NCI-H1417 treated with DMSO at 0.1 percent for 48 hours (cell line): ENCODE data around the gene ETFRF1.

ENCODE experiments used
- DNase-seq: peaks from one replicate; lab custom pipeline; 2025; lab: John Stamatoyannopoulos, UW

ETFRF1 gene

DNA sequence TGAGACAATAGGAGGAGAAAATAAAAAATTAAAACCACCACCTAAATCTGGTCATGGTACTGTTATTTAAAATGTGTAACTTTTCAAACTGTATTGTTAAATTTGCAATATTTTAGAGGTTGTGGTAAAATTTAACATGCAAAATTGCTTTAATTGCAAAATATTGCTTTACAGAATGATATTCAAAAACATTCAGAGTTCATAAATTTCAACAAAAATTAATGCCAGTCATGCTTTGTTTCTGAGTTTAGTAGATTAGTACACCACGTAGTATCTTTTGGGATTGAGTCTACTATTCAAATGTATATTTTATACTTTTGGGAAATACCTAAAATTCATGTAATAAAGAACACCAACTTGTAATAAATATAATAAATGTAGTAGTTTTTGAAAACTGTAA lies 18.3 kb downstream of the ETFRF1 start:
- DNase-seq = no peak

DNA sequence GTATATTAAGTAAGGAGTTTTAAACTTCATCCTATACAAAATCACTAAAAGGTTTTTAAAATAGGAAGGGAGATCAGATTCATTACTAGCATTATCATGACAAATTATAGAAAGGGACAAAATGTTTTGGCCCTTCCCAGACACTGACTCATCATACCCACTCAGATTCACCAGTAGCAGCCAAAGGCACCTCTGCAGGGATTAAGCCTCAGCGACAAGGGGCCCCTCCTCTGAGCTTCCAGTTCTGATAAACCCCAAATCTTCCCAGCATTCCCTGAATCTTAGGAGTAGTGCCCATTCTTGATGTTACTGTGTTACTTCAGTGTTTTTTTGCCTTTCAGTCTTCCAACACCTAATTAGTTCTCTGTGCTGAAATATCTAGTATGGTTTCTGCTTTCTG lies 41.2 kb downstream of the ETFRF1 start:
- no peak for DNase-seq

- no peak for DNase-seq
Observed at GRCh38 chr12:25236626-25237025, 41.6 kb downstream of the ETFRF1 start.

- peak; percentile 30 for DNase-seq
Observed at GRCh38 chr12:25241167-25242020, 46.4 kb downstream of the ETFRF1 start.

- DNase-seq = no peak
Observed at GRCh38 chr12:25242981-25243679, 48.1 kb downstream of the ETFRF1 start.

GRCh38 chr12:25243680-25243990 lies 48.6 kb downstream of the ETFRF1 start:
- DNase-seq = no peak

DNA sequence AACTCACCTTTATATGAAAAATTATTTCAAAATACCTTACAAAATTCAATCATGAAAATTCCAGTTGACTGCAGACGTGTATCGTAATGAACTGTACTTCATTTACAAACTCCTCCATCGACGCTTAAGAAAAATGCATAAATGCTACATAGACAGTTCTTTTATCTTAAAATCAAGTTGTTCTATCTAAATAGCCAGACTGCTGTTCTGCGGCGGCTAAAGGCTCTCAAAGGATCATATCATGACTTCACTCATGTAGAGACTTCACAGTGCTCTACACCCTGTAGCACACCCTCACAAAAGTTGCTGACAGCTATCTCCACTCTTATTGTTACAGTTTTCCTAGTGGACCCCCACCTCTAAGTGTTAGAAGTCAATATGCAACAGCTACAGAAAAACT lies 50.5 kb downstream of the ETFRF1 start:
- no peak for DNase-seq

DNA sequence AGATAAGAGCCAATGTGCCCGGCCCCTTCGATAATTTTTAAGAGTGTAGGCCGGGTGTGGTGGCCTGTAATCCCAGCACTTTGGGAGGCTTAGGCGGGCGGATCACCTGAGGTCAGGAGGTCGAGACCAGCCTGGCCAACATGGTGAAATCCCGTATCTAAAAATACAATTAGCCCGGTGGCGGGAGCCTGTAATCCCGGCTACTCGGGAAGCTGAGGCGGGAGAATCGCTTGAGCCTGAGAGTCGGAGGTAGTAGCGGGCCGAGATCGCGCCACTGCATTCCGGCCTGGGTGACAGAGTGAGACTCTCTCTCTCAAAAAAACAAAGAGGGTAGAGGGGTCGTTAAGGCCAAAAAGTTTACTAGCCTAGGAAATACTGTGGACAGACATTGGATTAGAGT lies 53.1 kb downstream of the ETFRF1 start:
- no peak for DNase-seq

- no peak for DNase-seq
Observed at GRCh38 chr12:25248732-25249131, 53.7 kb downstream of the ETFRF1 start.

GRCh38 chr12:25249931-25250738 lies 55.1 kb downstream of the ETFRF1 start:
- DNase-seq = no peak

- DNase-seq = peak; percentile 83
Observed at GRCh38 chr12:25250744-25251730, 56.0 kb downstream of the ETFRF1 start, which contains the start of gene KRAS. Gene KRAS, minus strand, starts transcription at chr12:25250929.

DNA sequence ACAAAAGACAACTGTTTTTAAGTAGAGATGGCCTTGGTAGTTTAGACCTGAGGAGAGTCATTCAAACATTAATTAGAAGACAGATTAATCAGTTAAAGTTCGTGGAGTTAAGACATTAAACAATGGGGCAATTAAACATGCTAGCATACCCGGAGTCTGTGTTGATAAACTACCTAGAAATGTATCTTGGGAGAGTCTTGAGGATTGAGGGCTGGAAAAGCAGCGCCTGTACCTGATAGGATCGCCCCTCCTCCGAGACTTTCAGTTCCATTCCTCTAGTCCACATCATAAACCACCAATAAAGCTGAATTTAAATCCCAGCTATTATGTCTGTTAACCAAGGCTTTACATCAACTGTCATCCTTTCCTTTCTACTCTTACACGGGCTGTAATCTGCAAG lies 56.7 kb downstream of the ETFRF1 start:
- DNase-seq = no peak

DNA sequence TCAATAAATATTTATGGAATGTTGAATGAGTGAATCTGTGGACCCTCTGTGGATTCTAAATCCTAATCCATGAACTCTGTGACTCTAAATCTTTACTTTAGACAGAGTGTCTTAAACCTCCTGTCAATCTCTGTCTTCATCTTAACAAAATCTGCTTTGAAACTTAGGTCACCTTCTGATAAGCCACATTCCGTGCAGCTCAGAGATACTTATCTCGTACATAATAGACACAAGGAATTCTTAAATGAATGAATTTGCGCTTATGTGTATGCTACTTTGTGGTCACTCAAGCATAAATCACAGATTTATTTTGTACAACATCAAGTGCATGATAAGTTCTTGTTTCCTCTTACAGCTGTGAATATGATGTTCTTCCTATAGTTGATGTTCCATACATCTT lies 57.9 kb downstream of the ETFRF1 start:
- no peak for DNase-seq

GRCh38 chr12:25253371-25254068 lies 58.5 kb downstream of the ETFRF1 start:
- no peak for DNase-seq

GRCh38 chr12:25254271-25254880 lies 59.3 kb downstream of the ETFRF1 start:
- no peak for DNase-seq
